ENCODE data around the gene GIT1.

Gene GIT1

DNA sequence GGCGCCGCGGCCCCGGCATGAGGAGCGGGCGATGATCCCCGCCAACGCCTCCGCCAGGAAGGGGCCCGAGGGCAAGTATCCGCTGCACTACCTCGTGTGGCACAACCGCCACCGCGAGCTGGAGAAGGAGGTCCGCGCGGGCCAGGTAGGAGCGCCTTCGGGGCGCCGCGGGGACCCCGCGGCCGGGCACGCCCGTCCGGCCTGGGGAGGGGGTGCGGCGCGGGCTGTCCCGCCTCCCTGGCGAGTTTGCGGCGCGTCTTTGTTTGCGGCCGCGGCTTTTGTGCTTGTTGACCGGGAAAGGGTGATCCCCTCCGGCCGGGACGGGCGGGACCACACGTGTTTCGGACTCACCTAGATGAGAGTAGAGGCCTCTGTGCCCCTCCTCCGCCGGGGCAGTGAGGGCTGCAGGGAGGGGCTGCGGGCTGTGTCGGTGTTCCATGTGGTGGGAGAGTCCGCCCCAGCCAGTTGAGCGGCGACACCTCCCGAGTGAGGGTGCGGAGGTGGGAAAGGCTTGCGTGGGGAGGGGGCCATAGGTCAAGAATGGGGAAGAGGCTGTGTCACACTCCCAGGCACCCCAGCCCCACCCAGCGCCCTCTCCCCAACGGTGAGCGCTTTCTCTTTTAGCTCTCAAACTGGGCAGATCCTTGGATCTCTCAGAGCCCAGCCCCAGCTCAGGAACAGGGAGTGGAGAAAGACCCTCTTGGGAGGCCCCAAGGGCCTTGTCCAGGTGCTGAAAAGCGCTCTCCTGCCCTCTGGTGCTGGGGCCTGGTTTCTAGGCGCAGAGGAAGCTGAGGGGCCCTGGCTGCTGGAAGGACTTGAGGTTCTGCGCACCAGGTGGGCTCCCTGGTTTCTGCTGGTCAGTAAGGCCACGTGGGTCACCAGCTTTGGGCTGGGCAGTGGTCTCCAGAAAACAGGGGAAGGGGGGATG, 4.4 kb upstream of the GIT1 start:
- in situ Hi-C loops (cut with MboI; ENCODE audit: low sequenced_read_pairs): no loop called here

DNA sequence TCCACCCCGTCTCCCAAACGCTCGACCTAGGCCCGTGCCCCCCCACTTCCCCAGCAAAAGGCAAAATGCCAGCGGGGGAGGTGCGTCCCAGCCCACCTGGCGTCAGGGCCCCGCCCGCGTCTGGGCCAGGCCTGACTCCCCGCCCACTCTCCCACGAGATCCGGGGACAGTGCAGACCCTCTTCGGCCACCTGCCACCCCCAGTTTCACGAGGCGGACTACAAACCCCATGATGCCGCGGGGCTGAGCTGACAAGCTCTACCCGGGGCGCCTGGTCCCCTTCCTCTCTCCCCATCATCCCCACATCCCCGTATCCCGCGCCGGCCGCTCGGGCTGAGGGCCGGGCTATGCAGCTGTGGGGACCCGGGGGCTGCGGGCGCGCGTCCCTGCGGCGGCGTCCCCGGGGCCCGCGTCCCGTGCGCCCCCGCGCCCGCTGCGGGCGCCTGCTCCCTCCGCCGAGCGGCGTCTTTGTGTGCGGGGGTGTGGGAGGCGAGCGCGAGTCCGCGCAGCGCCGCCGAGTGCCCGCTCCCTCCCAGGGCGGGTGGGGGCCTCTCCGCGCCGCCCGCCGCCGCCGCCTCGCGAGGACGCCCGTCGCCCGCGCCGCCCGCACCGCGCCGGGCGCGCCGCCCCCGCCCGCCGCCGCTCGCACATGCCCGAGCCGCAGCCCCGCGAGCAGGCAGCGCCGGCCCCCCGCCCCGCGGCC, 3.6 kb upstream of the GIT1 start, which contains the start of gene ANKRD13B:
Gene ANKRD13B, plus strand, starts transcription at position 283 of the 702 bp plus-strand sequence. CDS start 490 bp downstream, outside the sequence.
- in situ Hi-C loops (cut with MboI; ENCODE audit: low sequenced_read_pairs): no loop called here

DNA sequence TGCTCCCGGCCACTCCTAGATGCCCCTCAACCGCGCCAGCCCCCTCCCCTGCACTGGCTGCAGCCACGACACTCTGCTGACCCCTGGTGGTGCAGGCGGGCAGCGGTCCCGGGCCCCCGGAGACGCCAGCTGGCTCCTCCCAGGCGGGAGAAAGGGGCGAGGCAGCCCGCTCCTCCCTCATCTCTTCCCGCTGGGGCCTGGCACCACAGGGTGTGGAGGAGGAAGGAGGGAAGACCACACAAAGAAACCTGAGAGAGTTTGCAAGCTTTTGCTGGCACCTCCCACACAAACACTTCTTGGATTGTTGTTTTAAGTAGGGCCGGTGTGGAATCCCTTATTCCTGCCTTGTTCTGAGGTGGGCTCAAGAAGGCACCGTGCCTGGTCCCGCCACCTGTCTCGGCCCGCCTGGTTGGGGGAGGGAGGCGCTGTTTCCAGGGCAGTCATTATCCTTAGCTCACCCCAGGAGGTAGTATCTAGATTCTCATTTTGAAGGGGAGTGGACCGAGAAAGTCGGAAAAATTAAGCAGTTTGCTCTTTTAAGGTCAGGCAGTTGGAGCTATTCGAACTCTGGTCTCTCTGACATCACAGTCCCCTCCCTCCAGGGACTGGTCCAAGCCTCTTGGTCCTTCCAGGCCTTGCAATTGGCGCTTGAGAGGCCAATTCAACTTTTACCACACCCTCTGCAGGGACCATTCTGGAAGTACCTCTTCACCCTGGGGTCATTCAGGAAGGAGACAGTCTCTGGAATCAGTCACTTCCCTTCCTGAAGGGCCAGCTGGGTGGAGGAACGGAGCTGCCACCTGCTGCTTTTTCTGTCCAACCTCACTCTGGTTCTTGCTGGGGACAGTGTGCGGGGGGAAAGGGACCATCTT, 2.5 kb upstream of the GIT1 start:
- in situ Hi-C loops (cut with MboI; ENCODE audit: low sequenced_read_pairs): no loop called here

DNA sequence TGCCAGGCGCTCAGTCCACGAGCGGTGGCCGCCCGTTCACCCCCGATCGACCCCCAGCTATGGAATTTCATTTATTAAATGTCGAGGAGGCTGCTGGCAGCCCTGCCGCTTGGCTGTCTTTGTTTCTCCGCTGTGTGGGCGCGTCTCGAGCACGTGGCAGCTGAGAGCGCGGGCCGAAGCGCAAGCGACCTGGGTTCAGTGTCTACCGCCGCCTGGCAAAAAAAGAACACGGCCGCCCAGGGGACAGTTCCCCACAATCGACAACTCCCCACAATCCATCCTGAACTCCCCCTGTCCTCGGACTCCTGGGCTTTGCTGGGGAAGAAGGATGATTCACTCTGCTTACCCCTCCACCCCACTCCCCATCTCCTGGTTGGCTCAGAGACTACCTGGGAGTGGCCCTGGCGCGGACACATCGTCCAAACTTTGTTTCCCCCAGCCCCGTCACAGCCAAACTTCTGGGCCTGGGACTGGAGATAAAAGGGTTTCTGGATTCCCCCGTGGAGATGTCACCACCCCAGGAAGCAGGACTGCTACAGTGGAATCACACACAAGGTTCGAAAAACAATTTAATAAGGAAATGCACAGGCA, 1.8 kb upstream of the GIT1 start:
- in situ Hi-C loops (cut with MboI; ENCODE audit: low sequenced_read_pairs): no loop called here

DNA sequence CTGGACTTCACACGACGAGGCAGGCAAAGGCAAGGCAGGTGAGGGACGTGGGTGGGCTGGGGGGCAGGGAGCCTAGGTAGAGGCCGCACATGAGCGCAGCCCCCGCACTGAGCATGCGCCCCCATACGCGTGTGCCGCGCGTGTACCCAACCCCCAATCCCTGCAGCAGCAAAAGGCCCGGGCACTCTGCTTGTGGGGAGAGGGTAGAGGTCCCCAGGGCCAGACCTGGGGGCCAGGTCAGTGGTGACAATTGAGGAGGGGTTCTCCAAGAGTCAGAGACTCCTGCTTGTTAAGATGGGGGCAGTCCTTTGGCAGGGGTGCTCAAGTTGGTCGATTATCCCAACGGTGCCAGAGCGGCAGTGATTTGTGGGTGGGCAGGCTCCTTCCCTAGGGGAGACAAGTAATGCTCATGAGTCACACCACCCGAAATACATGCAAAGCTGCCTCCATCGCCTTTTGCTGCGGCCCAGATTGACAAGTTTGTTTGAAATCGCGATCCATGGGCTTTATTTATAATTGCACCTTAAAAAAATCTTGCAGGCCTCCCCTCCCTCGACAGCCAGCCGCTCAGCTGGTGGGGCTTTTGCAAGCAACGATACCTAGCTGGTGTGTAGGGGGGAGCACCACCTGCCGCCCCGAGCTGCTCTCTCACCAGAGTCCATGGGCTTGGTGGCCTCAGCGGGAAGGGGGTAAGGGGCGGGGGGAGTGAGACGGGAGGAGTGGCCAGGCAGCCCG, 1.1 kb upstream of the GIT1 start:
- in situ Hi-C loops (cut with MboI; ENCODE audit: low sequenced_read_pairs): no loop called here

DNA sequence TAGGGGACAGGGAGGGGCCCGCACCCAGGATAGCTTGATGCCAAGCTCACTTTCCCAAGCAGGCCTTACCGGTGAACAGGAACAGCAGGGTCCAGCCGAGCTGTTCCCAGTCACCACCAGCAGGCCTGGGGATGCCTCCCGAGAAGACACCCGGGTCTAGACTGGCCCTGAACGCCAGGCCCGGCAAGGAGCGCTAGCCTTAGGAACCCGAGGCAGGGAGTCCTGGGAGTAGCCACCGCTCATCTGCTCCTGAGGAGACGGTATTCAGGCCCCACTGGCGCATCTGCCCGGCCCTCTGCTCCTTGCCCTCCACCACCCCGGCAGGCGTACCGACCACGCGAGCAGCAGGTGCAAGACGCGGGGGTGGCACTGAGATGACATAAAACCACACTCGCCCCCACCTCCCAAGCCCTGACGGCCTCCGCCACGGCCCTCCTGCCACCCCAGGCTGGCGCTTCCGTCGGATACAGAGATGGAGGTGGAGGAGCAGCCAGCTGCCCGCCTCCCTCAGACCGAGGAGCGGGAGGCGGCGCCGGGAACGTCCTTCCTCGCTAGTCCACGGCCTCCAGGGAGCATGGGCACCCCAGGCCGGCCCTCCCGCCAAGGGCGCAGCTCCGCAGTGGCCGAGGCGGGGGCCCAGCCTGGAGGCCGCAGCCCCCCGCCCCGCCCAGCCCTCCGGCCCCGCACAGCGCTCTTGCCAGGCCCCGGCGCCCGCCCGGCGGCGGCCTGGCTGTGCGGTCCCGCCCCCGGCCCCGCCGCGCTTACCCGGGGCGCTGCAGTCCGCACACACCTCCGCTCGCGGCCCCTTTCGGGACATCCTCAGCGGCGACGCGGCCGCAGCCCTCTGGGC, 661 bp downstream of the GIT1 start:
- in situ Hi-C loops (cut with MboI; ENCODE audit: low sequenced_read_pairs): no loop called here

DNA sequence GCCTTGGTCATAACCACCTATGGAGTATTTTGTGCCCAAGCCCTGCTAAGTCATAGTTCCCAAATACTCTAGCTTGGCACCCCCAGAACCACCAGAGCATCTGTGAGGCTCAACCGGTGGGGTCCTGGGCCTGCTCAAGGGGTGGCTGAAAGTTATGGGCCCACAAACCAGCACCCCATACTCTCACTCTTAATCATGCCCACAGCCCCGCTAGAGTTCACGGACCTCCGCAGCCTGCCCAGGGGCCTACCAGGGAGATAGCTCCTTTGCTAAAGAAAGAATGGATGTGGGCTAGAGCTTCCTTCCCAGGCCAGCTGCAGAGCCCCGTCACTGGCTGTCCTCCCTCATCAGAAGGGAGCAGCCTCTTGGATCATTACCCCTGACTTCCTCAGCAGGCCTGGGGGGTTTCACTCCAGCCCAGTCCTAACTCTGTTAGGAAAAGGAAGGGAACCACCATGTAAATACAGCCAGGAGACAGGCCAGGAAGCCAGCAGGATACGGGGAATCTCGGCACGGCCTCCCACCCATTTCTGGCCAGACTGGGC, 1.4 kb downstream of the GIT1 start:
- in situ Hi-C loops (cut with MboI; ENCODE audit: low sequenced_read_pairs): no loop called here

DNA sequence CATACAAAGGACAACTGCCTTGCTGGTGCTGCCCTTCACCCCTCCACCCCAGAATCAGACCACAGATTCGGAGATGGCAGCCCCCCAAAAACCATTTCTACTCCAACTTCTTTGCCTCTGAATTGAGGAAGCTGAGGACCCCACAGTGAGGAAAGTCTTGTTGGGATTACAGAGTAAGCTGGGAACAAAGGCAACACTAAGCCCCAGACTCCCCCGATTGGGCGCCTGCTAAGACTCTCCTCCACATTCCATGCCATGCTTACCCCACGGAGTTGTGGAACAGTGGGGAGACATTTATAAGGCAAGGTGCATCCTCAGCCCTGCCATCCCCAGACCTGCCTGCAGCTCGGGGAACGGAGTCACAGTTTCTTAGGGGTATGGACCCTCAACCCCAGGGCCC, 1.9 kb downstream of the GIT1 start:
- in situ Hi-C loops (cut with MboI; ENCODE audit: low sequenced_read_pairs): no loop called here

DNA sequence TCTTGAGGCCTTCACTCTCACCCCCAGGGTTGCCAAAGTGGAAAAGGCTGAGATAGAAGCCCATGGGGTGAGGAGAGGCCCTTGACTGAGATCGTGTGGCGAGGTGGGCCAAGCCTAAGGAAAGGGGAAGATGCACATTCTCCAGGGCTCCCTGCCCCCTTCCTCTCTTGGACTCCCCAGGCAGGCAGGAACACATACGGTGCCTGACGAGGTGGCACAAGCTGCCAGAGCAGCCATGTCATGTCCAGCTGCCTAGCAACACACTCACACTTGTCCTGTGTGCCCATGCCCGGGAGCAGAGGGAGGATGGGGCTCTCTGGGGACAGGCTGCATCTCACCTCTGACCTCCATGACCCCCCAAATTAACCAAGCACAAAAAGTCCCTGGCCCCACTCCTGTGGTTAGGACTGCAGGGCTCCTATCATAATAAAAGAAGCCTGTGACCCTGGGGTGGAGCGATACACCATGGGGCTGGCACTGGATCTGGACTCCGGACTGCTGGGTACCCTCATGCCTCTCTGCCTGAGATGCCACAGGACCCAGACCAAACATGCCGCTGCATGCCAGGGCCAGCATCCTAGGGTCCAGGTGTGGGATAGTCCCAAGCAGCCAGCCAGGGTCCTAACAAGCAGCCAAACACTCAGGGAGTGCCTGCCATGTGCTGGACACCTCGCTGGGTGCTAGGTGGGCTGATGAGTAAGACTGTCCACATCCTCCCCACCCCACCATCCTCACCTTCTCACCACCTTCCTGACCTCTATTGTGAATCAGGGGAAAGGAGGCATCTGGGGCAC, 2.6 kb downstream of the GIT1 start:
- in situ Hi-C loops (cut with MboI; ENCODE audit: low sequenced_read_pairs): no loop called here

DNA sequence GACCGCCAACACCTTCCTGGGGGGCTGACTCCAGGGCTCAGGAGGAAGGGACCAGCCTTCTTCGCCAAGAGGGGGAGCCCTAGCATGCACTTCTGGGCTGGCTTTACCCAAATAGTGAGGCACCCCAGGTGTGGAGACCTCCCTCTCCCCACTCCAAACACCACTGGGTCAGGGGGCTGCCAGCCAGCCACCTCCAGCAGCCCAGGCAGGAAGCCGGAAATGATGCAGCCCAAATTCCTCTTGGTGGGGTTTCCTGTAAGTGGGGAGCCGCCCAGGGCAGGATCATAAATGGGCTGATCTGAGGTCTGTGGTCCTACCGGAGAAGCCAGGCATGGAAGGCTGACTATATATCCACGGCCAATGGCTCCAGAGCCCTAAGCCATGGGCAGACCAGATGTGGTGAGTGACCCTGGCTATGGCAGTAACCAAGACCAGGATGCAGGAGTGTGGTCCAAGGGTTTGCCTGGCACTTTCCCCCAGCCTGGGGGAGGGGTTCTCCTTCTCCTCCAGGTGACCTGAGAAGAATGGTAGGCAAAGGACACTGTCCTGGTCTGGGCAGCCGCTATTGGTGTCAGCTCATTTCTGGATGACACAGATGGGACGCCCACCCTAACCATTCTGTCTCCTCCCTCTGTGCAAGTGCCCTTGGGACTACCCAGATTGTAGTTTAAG, 4.2 kb downstream of the GIT1 start:
- in situ Hi-C loops (cut with MboI; ENCODE audit: low sequenced_read_pairs): no loop called here

DNA sequence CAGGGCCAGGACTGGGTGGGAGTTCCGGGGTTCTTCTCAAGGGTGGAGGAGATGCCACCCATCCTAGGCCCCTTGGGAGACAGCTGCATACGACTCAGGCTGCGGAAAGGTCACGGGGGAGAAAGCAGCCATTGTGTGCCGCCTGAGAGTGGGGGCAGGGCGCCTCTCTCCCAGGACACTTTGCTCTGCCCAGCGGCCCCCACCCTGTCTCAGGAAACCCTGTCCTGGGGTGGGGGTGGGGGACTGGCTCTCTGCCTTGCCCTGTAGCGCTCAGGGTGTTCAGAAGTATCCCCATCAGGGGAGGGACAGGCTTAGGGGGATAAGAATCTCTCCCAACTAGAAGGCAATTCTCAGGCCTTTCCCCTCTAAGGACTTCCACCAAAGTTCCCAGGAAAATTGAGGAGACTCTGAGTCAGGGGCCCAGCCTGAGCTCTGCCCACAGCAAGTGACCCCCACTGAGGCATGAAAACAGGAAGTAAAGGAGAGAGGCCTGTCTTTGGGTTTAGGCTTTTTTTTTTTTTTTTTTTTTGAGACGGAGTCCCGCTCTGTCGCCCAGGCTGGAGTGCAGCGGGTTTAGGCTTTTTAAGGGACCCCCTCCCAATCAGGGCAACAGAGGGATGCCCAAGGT, 4.9 kb downstream of the GIT1 start:
- in situ Hi-C loops (cut with MboI; ENCODE audit: low sequenced_read_pairs): no loop called here

DNA sequence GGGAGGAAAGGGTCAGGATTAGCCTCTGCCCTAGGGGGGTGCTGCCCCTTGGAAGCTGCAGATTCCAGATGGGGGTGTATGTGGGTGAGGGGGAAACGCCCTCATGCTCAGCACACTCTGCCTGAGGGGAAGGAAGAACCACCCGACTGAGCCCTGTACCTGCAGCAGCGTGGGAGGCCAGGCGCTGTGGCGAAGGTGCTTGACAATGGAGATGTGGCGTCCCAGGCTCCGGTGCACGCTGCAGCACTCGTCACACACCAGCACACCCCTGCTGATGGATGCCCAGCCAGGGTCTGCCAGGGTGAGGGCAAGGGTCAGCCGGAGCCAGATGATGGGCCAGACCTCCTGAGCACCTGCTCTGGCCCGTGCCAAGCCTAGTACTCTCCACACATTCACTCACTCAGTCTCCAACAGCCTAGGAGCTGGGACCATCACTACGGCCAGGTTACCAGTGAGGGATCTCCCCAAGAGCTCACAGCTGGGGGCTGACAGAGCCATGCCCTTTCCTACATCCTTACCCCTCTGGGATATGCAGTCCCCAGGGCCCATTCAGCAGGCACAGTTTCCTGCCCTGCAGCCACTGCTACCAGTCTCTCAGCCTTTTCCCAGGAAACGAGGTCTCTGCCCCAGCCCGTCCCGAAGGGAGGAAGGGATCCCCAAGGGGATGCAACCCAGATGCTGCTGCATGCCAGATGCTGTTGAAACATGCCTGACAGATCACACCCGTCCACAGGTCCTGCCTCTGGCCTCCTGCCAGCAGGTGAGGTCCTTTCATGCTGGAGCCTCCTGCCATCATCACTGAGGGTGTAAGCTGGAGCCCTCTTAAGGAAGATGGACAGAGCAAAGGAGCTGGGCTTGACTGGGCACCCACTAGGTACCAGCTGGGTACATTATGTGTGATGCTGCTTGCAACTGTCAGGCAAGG, 5.9 kb downstream of the GIT1 start:
- in situ Hi-C loops (cut with MboI; ENCODE audit: low sequenced_read_pairs): no loop called here

DNA sequence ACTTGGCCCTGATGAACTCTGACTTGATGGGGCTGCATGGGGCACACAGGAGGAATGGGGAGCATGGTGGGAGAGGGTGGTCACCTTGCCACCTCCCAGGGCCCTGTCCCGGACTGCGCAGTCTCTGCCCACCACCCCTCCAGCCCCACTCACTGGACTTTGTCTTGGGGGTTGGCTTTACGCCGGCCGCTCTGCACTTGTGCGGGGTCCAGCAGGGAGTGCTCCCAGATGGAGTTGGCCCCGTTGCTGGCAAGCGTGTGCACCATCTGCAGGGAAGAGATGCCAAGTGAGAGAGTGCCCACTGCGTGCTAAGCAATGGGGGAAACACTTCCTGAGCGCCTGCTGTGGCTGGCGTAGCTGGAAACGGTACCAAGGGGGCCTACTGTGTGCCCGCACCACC, 6.7 kb downstream of the GIT1 start:
- in situ Hi-C loops (cut with MboI; ENCODE audit: low sequenced_read_pairs): no loop called here

DNA sequence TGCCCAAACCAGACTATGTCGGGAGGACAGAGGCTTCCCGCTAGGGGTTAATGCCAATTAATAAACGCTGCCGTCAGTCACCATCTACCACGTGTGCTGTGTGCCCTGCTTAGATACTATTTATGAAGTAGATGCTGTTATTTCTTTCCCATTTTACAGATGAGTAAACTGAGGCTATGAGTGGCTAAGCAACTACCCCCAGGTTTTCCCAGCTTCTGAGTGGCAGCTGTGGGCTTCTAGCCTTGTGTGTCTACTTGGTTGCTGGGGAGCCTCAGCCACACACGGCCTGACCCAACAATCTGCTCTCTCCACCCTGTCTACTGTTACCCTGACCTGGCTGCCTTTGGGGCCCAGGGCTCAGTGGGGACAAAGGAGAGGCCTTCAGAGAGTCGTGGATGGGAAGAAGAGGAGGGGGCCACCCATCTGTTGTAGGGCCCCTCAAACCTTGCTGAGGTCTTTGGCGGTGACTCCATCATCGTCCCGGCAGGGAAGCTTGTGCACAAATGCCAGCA, 7.1 kb downstream of the GIT1 start:
- in situ Hi-C loops (cut with MboI; ENCODE audit: low sequenced_read_pairs): no loop called here

DNA sequence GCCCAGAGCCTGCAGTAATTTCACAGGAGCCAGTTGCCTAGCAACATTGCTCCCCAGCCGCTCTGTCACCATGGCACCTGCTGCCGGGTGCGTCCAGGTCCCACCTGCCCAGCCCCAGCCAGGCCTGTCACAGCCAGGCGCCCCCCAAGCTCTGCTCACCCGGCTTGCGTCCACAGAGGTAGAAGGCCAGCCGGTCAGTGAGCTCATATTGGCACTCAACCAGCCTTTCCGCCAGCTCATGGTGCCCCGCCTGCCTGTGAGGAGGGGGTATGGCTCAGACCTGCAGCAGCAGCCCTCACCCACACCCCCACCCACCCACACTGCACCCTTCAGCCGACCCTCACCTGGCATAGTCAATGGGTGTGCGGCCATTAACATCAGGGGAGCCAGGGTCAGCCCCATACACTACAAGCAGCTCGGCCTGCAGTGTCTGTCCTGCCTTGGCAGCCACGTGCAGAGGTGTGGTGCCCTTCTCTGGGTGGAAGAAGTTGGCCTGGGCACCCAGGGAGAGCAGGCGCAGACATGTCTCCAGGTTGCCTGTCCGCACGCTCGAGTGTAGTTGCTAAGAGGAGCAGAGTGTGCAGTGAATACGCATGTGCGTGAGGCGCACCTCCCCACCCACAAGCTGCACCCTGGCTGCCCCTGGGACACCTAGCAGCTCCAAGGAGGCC, 7.7 kb downstream of the GIT1 start:
- in situ Hi-C loops (cut with MboI; ENCODE audit: low sequenced_read_pairs): no loop called here

All from hTERT RPE-1 (cell line).